GM19468 (cell line): Measurements from ENCODE around the gene ACTBL2.
A peak's percentile ranks its signal among the peaks of the same experiment; 100 is the strongest.
"Not testable (repeated sequence)": the region's sequence is repeated elsewhere in the genome, so short reads cannot be mapped to it uniquely, and the experiment has no call there.

Source experiments
- ATAC-seq: cut with Tn5 transposase; IDR thresholded peaks from one replicate; pipeline ENCODE4 v1.9.1; 2021; ENCODE audit warnings: mild to moderate bottlenecking, moderate library complexity, moderate number of reproducible peaks; ENCODE audit not compliant: unreplicated experiment; ENCODE audit errors: extremely low read depth

Gene ACTBL2

DNA sequence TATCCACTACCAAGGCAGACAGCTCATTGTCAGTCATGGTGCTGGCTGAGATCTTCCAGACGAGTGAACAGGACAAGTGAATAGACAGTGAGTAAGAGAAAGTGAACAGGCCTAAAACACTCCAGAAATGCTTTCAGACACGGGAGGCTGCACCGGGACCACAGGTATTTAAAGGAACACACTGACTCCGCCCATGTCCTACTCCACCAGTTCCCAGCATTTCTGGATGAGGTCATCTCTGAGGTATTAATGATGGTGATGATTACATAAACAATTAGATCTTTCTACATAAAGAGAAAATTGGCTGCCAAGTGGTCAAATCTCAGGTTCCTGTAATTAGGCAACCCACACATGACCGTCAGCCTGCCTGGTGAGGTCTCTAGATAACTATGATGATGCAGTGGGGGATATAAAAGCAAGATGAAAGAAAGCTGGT lies at the start of gene ACTBL2:
TSS of gene ACTBL2 (minus strand) at position 141 of the 436 bp plus-strand sequence. CDS start at position 37, 104 bp downstream.
- no peak for ATAC-seq

DNA sequence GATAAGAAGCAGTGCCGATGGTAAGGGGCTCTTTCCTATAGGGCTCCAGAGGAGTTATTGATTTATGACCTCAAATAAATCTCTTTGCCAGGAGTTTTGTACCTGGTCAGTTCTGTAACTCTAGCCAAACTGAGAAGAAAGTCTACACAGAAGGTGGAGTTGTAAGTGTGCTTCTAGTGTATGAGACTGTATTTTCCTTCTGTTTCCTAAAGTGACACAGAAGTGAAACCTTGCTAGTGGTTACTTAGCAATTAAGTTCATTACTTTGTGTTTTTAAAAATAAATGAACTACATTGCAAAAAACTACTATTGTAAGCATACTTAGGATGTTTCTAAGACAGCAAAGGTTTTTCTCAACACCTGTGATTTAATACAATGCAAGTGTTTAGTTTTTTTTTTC lies 48.7 kb upstream of the ACTBL2 start:
- no peak for ATAC-seq

DNA sequence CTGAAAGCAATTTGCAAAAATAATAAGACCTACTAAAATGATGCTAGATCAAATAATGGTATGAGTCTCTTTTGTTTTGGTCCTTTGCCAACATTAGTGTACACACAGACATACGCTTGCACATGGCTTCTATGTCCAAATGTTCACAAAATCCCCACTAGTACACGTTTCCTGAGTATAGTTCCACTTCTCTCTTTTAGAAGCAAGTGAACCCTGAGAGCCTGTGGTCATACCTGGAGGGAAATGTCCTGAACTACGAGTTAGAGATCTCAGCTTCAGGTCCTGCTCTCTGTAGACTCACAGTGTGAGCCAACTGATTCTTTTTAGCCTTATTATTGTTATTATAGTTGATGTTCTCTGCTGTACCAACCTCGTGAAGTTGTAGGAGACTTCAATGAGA lies 47.3 kb upstream of the ACTBL2 start:
- ATAC-seq = no peak

DNA sequence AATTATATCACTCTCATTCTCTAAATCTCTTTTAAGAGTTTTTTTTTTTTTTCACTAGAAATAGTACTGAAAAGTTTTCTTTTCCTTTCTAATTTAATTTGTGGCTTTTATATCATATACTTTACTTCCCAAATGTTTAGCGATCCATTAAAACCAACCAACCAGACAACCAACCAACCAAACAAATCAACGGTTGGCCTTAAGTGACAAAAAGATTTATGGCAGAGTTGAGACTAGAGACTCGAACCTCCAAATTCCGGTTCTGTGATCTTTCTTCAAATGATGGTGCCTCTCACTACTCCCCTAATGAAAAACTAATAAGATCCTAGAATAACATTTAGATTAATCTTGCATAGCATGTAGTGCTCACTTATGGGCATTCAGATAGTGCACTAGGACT lies 45.3 kb upstream of the ACTBL2 start:
- no peak for ATAC-seq

DNA sequence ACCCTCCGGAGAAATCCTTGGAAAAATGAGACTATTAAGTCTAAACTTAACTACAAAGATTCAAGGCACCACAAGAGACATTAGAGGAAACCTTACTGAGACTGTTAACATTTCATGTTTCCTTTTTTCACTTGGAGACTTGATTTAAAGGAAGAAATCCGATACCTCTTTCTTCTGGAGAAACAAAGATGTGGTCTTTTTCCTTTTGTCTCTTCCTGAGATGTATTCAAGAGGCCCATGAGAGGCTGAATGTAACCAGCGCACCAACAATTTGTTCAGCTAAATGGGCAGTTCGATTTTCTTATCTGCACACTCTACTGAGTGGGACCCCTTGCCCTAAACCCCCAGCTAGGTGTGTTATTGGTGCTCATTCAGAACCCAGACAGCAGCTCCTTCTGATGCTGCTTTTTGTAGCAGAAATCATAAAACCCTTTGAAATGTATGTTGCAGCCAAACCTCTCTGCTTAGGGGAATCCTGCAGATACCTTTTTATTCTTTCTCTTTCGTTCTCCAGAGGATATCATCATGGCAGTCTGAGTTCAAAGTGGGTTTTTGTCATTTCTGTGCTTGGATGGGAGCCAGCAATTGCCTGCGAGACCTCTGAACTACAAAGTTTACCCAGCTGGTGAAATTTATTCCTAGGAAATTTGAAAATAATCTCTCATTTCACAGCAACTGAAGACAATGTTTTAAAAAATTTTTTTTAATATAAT lies 41.9 kb upstream of the ACTBL2 start:
- no peak for ATAC-seq

DNA sequence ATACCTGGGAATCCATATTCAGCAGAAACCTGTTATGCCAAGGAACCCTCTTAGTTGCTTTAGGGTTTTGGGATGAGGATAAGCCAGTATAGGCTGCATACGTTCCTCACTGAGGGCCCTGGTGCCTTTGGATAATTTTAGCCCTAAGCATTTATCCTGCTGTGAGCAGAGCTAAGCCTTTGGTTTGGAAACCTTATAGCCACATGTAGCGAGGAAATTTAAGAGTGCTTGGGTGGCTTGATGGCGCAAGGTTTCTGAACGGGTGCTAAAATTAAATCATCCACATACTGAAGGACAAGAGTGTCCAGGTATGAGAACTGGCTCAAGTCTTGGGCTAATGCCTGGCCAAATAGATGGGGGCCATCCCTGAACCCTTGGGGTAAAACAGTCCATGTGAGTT lies 39.9 kb upstream of the ACTBL2 start:
- not testable (repeated sequence) for ATAC-seq

DNA sequence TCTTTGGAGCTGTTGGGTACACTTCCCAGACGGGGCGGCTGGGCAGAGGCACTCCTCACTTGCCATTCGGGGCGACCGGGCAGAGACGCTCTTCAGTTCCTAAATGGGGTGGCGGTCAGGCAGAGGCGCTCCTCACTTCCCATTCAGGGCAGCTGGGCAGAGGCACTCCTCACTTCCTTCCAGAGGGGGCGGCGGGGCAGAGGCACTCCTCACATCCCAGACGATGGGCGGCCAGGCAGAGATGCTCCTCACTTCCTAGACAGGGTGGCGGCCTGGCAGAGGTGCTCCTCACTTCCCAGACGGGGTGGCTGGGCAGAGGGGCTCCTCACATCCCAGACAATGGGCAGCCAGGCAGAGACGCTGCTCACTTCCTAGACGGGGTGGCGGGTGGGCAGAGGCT lies 35.8 kb upstream of the ACTBL2 start:
- ATAC-seq = not testable (repeated sequence)

DNA sequence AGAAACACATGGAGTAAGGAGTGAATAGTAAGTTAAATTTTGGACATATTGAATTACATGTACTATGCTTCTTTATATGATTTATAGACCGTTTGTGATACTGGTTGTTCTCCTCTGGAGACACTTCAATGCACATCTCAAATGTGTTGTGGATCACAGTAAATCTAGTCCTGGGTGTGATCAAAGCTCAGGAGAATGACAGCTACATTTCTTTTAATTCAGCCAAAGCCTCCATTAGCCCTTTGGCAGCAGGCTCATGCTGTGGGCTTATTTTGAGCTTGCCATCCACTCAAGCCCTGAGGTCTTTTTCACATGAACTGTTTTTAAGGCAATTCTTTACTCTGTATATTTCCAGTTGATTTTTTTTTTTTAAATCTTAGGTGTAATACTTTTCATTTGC lies 34.6 kb upstream of the ACTBL2 start:
- ATAC-seq = no peak

DNA sequence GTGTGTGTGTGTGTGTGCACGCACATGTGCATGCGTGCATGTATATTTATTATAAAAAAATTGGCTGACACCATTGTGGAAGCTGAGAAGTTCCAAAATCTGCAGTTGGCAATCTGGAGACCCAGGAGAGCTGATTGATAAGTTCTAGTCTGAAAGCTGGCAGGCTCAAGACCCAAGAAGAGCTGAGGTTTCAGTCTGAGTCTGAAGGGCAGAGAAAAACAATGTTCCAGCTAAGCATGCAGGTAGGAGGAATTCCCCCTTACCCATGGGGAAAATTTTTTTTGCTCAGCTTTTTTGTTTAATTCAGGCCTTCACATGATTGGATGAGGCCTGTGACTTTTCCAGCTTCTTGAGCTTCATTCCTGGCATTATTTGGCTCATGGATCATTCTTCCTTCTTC lies 31.2 kb upstream of the ACTBL2 start:
- no peak for ATAC-seq

DNA sequence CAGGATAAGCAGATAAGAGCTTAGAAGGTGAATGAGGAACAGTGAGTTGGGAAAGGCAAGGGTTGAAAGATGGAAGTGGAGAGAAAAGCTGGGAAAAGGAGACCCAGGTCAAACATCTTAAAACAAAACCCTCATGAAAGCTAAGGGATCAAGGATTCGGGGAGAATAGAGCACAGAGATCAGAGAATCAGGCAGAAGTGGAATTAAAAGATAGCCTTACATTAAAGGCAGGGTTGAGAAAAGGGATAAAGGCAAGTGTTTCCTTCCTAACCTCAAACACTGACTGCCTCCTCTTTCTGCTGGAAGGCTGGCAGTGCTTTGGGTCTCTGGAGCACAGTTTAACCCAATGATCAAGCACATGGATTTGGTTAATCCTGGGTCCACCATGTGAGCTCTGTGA lies 28.7 kb upstream of the ACTBL2 start:
- no peak for ATAC-seq

DNA sequence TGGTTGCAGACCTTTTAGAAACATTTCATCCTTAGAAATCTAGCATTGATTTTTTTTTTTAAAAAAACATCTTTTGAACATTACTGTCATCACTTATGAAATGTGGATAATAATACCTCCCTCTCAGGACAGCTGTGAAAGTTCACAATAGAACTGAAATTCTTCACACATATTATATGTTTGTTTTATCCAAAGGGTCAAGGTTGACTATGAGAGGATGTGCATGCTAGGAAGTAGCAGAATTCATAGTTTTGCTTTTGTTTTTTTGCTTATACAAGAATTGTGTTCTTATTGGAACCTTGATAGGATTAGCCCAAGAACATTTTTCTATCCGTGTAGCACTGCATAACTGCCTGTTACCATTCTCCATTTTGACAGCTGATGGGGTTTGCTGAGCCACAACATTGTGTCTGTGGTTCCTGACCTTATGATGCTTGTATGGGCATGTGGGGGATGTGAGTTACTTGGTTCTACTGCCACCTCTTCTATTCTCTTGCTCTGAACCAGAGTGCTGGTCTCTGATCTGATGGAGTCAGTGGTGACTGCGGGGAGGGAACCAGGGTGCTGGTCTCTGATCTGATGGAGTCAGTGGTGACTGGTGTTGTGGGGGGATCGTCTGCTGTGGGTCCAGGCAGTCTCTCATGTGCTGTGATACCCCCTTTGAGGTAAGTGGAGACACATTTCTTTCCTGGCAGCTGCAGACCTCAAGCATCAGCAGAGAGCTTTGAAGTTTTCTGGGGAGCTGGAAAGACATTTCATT lies 27.1 kb upstream of the ACTBL2 start:
- no peak for ATAC-seq

DNA sequence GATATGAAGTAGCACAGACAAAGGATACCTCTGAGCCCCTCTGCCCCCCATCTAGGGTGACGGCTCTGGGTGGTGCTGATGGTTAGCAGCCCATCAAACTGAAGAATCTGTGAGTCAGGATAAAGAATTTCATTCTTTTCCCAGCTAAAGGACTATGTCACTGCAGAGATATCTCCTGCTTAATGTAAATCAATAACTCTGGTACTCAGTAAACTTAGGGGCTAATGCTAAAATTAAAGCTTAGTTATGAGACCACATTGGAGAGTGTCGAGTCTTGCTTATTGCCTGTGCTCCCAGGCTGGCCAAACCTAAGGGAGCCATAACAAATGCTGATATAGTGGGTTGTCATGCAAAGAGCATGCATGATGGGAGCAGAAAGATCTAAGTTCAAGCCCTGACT lies 25.6 kb upstream of the ACTBL2 start:
- no peak for ATAC-seq

DNA sequence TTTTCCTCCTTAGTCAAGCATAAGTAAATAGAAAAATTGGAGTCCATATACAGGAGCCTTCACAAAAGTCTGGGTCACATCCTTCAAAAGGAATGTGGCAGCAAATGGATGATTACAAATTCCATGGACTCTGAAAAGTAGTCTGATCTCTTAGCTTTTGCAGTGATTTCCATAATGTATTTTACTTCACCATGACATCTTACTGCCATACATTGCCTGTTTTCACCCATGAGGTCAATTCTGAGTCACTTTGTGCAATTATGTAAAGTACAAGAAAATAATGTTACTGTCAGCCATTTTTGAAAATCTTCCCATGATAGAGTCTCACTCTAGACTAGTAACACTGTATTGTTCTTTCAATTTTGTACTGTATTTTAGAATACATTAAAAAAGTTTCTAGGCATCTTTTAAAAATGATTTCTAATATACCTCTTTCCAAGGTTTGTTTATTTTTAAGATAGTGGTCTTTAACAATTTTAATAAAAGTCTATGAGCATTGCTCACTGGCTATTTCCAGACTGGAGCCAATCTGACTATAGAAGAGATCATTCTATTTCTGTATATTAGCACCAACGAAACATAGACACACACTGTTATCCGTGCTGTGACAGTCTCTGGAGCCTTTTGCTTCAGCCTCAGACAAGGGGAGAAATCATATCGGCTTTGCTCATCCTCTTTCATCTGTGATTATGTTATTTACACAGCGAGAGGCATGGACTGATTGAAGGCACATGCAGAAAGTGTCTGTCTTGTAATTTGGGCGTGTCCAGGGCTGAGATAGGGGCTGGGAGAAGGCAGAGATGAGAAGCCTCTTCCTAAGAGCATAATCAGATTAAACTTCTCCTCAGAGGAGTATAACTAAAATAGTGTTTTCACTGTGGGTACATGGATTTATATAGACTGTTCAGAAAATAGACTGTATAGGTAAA lies 22.9 kb upstream of the ACTBL2 start:
- ATAC-seq = no peak

DNA sequence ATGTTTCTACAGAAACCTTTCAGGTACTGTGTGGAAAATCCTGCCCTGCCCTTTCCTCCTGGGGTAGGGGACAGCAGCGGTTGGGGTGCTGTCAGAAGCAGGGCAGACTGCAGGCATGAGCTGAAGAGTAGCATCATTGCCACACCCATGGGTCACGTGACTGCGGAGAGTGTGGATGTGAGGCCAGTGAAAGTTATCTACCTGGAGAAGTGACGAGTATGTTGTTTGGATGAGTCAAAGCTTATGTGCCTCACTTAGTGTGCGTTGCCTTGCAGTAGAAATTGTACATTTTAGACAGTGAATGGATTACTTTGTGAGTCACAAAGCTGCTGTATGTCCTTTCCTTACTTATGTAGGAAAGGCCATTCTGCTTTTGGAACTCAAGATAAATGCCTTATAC lies 21.7 kb upstream of the ACTBL2 start:
- no peak for ATAC-seq

DNA sequence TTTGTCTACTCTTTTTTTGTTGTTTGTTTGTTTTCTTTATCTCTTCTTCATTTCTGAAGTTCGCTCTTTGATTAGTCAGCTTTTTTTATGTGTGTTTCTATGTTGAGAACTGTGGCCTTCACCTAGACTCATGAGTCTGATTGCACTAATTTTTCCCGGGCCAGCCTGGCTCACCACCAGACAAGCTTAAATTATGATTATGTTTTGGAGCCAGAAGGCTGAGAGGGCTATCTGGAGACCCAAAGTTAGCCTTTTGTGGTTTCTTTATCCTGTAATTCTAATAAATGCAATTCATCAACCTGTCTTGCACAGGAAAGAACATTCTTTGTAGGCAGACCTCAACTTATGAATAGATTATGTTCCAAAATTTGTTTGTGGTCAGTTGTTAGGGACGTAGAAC lies 20.8 kb upstream of the ACTBL2 start:
- ATAC-seq = no peak

DNA sequence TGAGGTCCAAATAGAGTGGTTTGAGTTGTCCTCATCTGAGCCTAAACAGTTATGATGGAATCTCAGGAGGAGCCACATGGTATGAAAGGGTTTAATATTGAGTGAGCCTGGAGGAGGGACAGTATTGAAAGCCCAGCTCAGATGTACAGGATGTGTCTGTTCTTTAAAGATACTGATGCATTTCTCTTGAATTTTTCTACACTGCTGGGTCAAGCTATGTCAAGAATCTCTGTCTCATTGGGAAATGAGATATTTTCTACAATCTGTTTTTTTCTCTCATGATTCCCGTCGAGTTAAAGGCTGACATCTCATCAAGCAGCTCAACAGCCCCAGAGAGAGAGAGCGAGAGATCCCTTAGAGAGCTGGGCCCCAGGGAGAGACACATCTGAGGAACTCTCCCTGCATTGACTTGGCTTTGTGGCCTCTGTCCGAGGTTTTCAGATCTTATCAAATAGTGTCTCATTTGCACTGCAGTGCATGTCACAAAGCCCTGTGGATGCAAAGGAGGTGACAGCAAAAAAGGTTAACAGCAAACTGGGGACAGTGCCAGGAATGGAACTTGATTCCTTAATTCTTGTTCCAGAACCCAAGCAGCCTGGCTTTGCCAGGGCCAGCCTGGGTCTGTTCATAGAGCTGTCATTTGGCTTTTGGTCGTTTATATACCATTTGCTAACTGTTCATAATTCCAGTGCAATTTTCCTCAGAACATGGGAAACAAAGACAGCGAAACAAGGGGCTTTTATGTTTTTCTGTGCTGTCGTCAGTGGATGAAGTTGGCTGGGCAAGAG lies 19.0 kb upstream of the ACTBL2 start:
- no peak for ATAC-seq

DNA sequence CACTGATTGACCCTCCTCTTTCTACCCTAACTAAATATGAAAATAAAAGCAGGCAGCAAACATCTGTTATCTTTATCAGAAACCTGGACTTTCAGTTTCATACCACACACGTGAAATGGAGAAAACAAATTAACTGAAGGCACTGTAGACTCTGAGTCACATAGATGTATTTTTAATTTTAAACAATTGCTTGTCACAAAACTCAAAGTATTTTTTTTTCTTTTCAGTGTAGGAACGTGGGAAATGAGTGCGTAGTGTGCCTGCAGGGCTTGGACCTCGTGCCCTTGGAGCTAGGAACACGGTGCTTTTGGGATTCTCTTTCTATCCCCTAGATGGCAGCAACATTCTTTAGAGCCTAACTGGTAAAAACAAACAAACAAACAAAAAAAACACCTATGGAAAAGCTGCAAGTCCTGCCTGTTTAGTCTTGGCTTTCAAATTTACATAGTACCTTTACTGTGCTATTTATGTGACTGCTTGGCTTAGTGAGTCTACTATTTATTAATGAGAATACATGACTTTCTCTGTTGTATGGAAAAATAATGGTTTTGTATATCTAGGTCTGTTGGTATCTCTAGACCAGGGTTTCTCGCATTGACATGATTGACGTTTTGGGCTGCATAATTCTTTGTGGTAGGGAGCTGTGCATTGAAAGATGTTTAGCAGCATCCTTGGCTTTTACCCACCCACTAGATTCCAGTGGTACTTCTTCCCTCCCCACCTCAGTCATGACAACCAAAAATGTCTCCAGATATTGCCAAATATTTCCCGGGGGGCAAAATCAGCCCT lies 16.8 kb upstream of the ACTBL2 start:
- peak; percentile 88 for ATAC-seq

DNA sequence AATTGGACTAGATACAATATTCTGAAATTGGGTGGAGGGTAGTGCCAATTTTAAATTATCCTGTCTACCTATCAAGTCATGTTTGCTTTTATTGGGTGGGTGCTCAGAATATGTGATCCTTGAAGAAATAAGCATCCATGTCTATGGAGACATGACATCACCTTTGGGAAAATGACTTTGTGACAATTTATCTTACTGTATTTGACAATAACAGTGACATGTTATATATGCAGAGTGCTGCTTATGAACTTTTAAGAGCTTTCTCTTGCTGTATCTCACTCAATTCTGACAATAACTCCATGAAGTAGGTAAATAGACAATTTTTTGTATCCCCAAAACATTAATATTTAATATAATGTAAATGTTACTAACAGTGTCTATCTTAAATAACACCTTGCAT lies 15.1 kb upstream of the ACTBL2 start:
- ATAC-seq = no peak
